ENCODE measurements around the gene IQSEC1.

Gene IQSEC1

GRCh38 chr3:13085081-13085845, 12.0 kb upstream of the IQSEC1 start:
- DNase-seq = no peak

- no peak for DNase-seq
These were observed 10.7 kb upstream of the IQSEC1 start for GRCh38 chr3:13083898-13084297.

- DNase-seq = no peak
These were observed 10.0 kb upstream of the IQSEC1 start for GRCh38 chr3:13083254-13083653.

GRCh38 chr3:13082677-13083076, 9.4 kb upstream of the IQSEC1 start:
- DNase-seq = no peak

GRCh38 chr3:13081603-13082360, 8.6 kb upstream of the IQSEC1 start:
- no peak for DNase-seq

GRCh38 chr3:13080591-13080990, 7.4 kb upstream of the IQSEC1 start:
- no peak for DNase-seq

- no peak for DNase-seq
These were observed 6.8 kb upstream of the IQSEC1 start for GRCh38 chr3:13080026-13080425.

- no peak for DNase-seq
These were observed 6.3 kb upstream of the IQSEC1 start for GRCh38 chr3:13079510-13079909.

GRCh38 chr3:13079051-13079450, 5.8 kb upstream of the IQSEC1 start:
- no peak for DNase-seq

- DNase-seq = no peak
These were observed 5.1 kb upstream of the IQSEC1 start for GRCh38 chr3:13078163-13078905.

- DNase-seq = peak; percentile 27 to 63
These were observed 4.4 kb upstream of the IQSEC1 start for GRCh38 chr3:13077431-13078162.

GRCh38 chr3:13075986-13076654, 2.9 kb upstream of the IQSEC1 start:
- DNase-seq = no peak

- no peak for DNase-seq
These were observed 2.1 kb upstream of the IQSEC1 start for GRCh38 chr3:13075318-13075717.

GRCh38 chr3:13074006-13074375, 762 bp upstream of the IQSEC1 start:
- no peak for DNase-seq

GRCh38 chr3:13072600-13073325, 466 bp downstream of the IQSEC1 start:
- no peak for DNase-seq

- DNase-seq = no peak
These were observed 1.0 kb downstream of the IQSEC1 start for GRCh38 chr3:13072239-13072599.

GRCh38 chr3:13071695-13072094, 1.5 kb downstream of the IQSEC1 start:
- no peak for DNase-seq

GRCh38 chr3:13070391-13071070, 2.7 kb downstream of the IQSEC1 start:
- DNase-seq = no peak

- no peak for DNase-seq
These were observed 3.7 kb downstream of the IQSEC1 start for GRCh38 chr3:13069495-13069894.

GRCh38 chr3:13068269-13069010, 4.8 kb downstream of the IQSEC1 start:
- DNase-seq = no peak

Data from NCI-H446 (cell line).